WTC11 (cell line): ENCODE results near the gene GPRIN3. TPM values are rescaled to one million over a fixed set of nuclear protein-coding genes. Genes with fewer than 3 reads are reported as not detected.

Experiments
- ATAC-seq: fragments of 200-7000 bp; cut with Tn5 transposase; 2 replicates; pipeline ENCODE4 v1.10.0; 2021; ENCODE audit warnings: mild to moderate bottlenecking, moderate library complexity
- CTCF ChIA-PET: fragments of 300-600 bp; sonication (Branson Sonifier 250); formaldehyde crosslinking; loops from one replicate; lab custom pipeline; 2021; ENCODE audit warnings: antibody characterized with exemption; lab: Charles Lee
- POLR2A ChIA-PET: fragments of 350-600 bp; sonication (Branson Sonifier 250); formaldehyde crosslinking; loops from one replicate; lab custom pipeline; 2021; ENCODE audit warnings: antibody characterized with exemption; lab: Charles Lee
- DNase-seq: peaks from one replicate; pipeline ENCODE4 v3.0.0; 2021; ENCODE audit warnings: low spot score
- H3K27ac Mint-ChIP-seq: 2 replicates; pipeline ENCODE4 v1.8.0; 2021; ENCODE audit warnings: mixed read lengths
- H3K27me3 Mint-ChIP-seq: 2 replicates; pipeline ENCODE4 v1.8.0; 2021; ENCODE audit warnings: low read depth, mild to moderate bottlenecking, moderate library complexity, mixed read lengths
- H3K36me3 Mint-ChIP-seq: 2 replicates; pipeline ENCODE4 v1.8.0; 2021; ENCODE audit warnings: mixed read lengths
- H3K4me1 Mint-ChIP-seq: 2 replicates; pipeline ENCODE4 v1.8.0; 2022; ENCODE audit warnings: mixed read lengths
- H3K4me3 Mint-ChIP-seq: 2 replicates; pipeline ENCODE4 v1.8.0; 2021; ENCODE audit warnings: mild to moderate bottlenecking, moderate library complexity, mixed read lengths
- H3K9me3 Mint-ChIP-seq: 2 replicates; pipeline ENCODE4 v1.8.0; 2021; ENCODE audit warnings: mixed read lengths
- AR ChIP-seq: fragments of 250-450 bp; sonication (Bioruptor Pico); IDR thresholded peaks from 2 replicates; pipeline ENCODE4 v1.9.0; 2021; ENCODE audit warnings: mild to moderate bottlenecking
- ESRRA ChIP-seq: sonication (generic); formaldehyde crosslinking; IDR thresholded peaks from 2 replicates; pipeline ENCODE4 v1.8.1; 2022; ENCODE audit warnings: mild to moderate bottlenecking, missing genetic modification reagents, borderline replicate concordance
- FOXJ3 ChIP-seq: sonication (generic); formaldehyde crosslinking; IDR thresholded peaks from 2 replicates; pipeline ENCODE4 v1.9.0; 2021; ENCODE audit warnings: missing genetic modification reagents, mild to moderate bottlenecking, borderline replicate concordance
- FOXK1 ChIP-seq: sonication (generic); formaldehyde crosslinking; IDR thresholded peaks from 2 replicates; pipeline ENCODE4 v1.8.0; 2022; ENCODE audit warnings: mild to moderate bottlenecking, moderate library complexity, missing genetic modification reagents
- FOXP1 ChIP-seq: sonication (generic); formaldehyde crosslinking; IDR thresholded peaks from 2 replicates; pipeline ENCODE4 v1.8.0; 2022; ENCODE audit warnings: missing genetic modification reagents, mild to moderate bottlenecking, moderate library complexity, borderline replicate concordance
- HMGA2 ChIP-seq: fragments of 250-450 bp; sonication (Bioruptor Pico); IDR thresholded peaks from 2 replicates; pipeline ENCODE4 v1.4.0; 2021; ENCODE audit warnings: mild to moderate bottlenecking, moderate library complexity
- JUN ChIP-seq: sonication (generic); formaldehyde crosslinking; IDR thresholded peaks from 2 replicates; pipeline ENCODE4 v1.8.0; 2023; ENCODE audit warnings: mild to moderate bottlenecking, missing genetic modification reagents
- MYBL2 ChIP-seq: sonication (generic); formaldehyde crosslinking; IDR thresholded peaks from 2 replicates; pipeline ENCODE4 v1.8.1; 2023; ENCODE audit warnings: mild to moderate bottlenecking, moderate library complexity, missing genetic modification reagents
- NFATC4 ChIP-seq: fragments of 250-450 bp; sonication (Bioruptor Pico); IDR thresholded peaks from 2 replicates; pipeline ENCODE4 v1.9.0; 2021; ENCODE audit warnings: mild to moderate bottlenecking
- NR1H2 ChIP-seq: sonication (generic); formaldehyde crosslinking; IDR thresholded peaks from 2 replicates; pipeline ENCODE4 v1.9.0; 2021; ENCODE audit warnings: mild to moderate bottlenecking, moderate library complexity, missing genetic modification reagents
- OVOL2 ChIP-seq: fragments of 250-450 bp; sonication (Bioruptor Pico); IDR thresholded peaks from 2 replicates; pipeline ENCODE4 v1.9.0; 2021; ENCODE audit warnings: mild to moderate bottlenecking, borderline replicate concordance
- RORB ChIP-seq: fragments of 250-450 bp; sonication (Bioruptor Pico); IDR thresholded peaks from 2 replicates; pipeline ENCODE4 v1.9.0; 2021; ENCODE audit warnings: mild to moderate bottlenecking
- ZBTB21 ChIP-seq: sonication (generic); formaldehyde crosslinking; IDR thresholded peaks from 2 replicates; pipeline ENCODE4 v1.8.1; 2023; ENCODE audit warnings: mild to moderate bottlenecking, missing genetic modification reagents, borderline replicate concordance
- ZNF219 ChIP-seq: sonication (generic); formaldehyde crosslinking; IDR thresholded peaks from 2 replicates; pipeline ENCODE4 v1.8.0; 2023; ENCODE audit warnings: missing genetic modification reagents, mild to moderate bottlenecking, borderline replicate concordance
- ZNF232 ChIP-seq: sonication (generic); formaldehyde crosslinking; IDR thresholded peaks from 2 replicates; pipeline ENCODE4 v1.8.0; 2022; ENCODE audit warnings: mild to moderate bottlenecking, missing genetic modification reagents
- ZNF317 ChIP-seq: sonication (generic); formaldehyde crosslinking; IDR thresholded peaks from 2 replicates; pipeline ENCODE4 v1.8.1; 2023; ENCODE audit warnings: low read depth, mild to moderate bottlenecking, moderate library complexity, missing genetic modification reagents, borderline replicate concordance
- total RNA-seq: library from RNA; stranded (reverse); gene quantifications from 3 replicates; pipeline ENCODE4 v1.2.3, GENCODE V29; 2021
- TF ChIP-seq, protein P1 (sequence below): sonication (generic); formaldehyde crosslinking; IDR thresholded peaks from 2 replicates; pipeline ENCODE4 v1.8.0; 2023; ENCODE audit warnings: missing genetic modification reagents
- TF ChIP-seq, protein P2 (sequence below): sonication (generic); formaldehyde crosslinking; IDR thresholded peaks from 2 replicates; pipeline ENCODE4 v1.8.1; 2023; ENCODE audit warnings: mild to moderate bottlenecking, moderate library complexity, missing genetic modification reagents
- TF ChIP-seq, protein P3 (sequence below): sonication (generic); formaldehyde crosslinking; IDR thresholded peaks from 2 replicates; pipeline ENCODE4 v1.8.1; 2023; ENCODE audit warnings: mild to moderate bottlenecking, missing genetic modification reagents
- TF ChIP-seq, protein P4 (sequence below): fragments of 250-450 bp; sonication (Bioruptor Pico); IDR thresholded peaks from 2 replicates; pipeline ENCODE4 v1.9.0; 2021; ENCODE audit warnings: moderate library complexity, mild to moderate bottlenecking, inconsistent platforms, borderline replicate concordance
- TF ChIP-seq, protein P5 (sequence below): sonication (generic); formaldehyde crosslinking; IDR thresholded peaks from 2 replicates; pipeline ENCODE4 v1.8.0; 2022; ENCODE audit warnings: mild to moderate bottlenecking, missing genetic modification reagents

Gene GPRIN3
- total RNA-seq, 1 experiment from 2014 or later, result 2.0 TPM

DNA sequence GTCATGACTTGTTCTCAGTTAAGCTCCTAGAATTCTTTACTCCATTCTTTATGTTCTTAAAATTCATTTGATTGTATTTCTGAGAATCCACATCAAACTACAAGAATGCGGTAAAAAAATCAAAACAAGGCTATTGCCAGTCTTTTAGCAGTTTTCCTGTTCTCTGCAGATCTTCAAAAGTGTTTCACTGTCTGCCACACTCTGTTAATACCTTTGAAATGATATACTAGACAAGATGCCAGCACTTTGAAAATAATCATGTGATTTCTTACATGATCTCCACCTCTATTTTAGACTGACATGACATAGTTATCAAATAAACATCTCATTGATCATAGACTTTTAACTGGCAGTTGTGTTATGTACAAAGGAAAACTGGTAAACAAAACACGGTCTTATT, 30.1 kb upstream of the GPRIN3 start:
- no peak overlapping the region for H3K4me3 Mint-ChIP-seq
- TF ChIP-seq, protein P1, sequence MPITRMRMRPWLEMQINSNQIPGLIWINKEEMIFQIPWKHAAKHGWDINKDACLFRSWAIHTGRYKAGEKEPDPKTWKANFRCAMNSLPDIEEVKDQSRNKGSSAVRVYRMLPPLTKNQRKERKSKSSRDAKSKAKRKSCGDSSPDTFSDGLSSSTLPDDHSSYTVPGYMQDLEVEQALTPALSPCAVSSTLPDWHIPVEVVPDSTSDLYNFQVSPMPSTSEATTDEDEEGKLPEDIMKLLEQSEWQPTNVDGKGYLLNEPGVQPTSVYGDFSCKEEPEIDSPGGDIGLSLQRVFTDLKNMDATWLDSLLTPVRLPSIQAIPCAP (CRISPR knock-in tag), result no peak
- TF ChIP-seq, protein P2, sequence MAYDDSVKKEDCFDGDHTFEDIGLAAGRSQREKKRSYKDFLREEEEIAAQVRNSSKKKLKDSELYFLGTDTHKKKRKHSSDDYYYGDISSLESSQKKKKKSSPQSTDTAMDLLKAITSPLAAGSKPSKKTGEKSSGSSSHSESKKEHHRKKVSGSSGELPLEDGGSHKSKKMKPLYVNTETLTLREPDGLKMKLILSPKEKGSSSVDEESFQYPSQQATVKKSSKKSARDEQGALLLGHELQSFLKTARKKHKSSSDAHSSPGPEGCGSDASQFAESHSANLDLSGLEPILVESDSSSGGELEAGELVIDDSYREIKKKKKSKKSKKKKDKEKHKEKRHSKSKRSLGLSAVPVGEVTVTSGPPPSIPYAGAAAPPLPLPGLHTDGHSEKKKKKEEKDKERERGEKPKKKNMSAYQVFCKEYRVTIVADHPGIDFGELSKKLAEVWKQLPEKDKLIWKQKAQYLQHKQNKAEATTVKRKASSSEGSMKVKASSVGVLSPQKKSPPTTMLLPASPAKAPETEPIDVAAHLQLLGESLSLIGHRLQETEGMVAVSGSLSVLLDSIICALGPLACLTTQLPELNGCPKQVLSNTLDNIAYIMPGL (CRISPR knock-in tag), result no peak
- TF ChIP-seq, protein P3, sequence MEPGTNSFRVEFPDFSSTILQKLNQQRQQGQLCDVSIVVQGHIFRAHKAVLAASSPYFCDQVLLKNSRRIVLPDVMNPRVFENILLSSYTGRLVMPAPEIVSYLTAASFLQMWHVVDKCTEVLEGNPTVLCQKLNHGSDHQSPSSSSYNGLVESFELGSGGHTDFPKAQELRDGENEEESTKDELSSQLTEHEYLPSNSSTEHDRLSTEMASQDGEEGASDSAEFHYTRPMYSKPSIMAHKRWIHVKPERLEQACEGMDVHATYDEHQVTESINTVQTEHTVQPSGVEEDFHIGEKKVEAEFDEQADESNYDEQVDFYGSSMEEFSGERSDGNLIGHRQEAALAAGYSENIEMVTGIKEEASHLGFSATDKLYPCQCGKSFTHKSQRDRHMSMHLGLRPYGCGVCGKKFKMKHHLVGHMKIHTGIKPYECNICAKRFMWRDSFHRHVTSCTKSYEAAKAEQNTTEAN (CRISPR knock-in tag), result no peak
- TF ChIP-seq JUN (CRISPR knock-in tag) (no peak), RORB (no peak), FOXK1 (CRISPR knock-in tag) (no peak), MYBL2 (CRISPR knock-in tag) (no peak)
- TF ChIP-seq, protein P4, sequence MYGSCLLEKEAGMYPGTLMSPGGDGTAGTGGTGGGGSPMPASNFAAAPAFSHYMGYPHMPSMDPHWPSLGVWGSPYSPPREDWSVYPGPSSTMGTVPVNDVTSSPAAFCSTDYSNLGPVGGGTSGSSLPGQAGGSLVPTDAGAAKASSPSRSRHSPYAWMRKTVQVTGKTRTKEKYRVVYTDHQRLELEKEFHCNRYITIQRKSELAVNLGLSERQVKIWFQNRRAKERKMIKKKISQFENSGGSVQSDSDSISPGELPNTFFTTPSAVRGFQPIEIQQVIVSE (CRISPR knock-in tag), result no peak
- DNase-seq (no peak), ATAC-seq (no peak)
- H3K36me3 Mint-ChIP-seq, result no peaks in the 10 kb centered on the region
- H3K27ac Mint-ChIP-seq, result no peak overlapping the region
- no peaks in the 10 kb centered on the region for H3K9me3 Mint-ChIP-seq
- no peaks in the 10 kb centered on the region for H3K4me1 Mint-ChIP-seq
- CTCF ChIA-PET, result no interaction called here
- H3K27me3 Mint-ChIP-seq, result no peaks in the 10 kb centered on the region; the same call in 1 of the 2 replicates
- POLR2A ChIA-PET, result no interaction called here

GRCh38 chr4:89336818-89337420, 29.3 kb upstream of the GPRIN3 start:
- Mint-ChIP-seq H3K4me1 (no peaks in the 10 kb centered on the region), H3K9me3 (no peaks in the 10 kb centered on the region), H3K27me3 (no peaks in the 10 kb centered on the region; the same call in 1 of the 2 replicates), H3K4me3 (no peak overlapping the region), H3K27ac (no peak overlapping the region), H3K36me3 (no peaks in the 10 kb centered on the region)
- POLR2A ChIA-PET, result no interaction called here
- TF ChIP-seq, protein P5, sequence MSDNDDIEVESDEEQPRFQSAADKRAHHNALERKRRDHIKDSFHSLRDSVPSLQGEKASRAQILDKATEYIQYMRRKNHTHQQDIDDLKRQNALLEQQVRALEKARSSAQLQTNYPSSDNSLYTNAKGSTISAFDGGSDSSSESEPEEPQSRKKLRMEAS (CRISPR knock-in tag), result no peak
- no peak for TF ChIP-seq ZBTB21 (CRISPR knock-in tag)
- TF ChIP-seq AR (CRISPR knock-in tag), result no peak
- no peak for TF ChIP-seq ESRRA (CRISPR knock-in tag)
- no peak for TF ChIP-seq NFATC4 (CRISPR knock-in tag)
- no peak for TF ChIP-seq OVOL2 (CRISPR knock-in tag)
- no peak for DNase-seq
- ATAC-seq, result no peak
- CTCF ChIA-PET, result no interaction called here

- ATAC-seq, result no peak
- no peaks in the 10 kb centered on the region for H3K36me3 Mint-ChIP-seq
- POLR2A ChIA-PET, result no interaction called here
Observed at GRCh38 chr4:89334830-89335229, 27.2 kb upstream of the GPRIN3 start.

More at GRCh38 chr4:89334830-89335229, 27.2 kb upstream of the GPRIN3 start:
- Mint-ChIP-seq H3K27ac (no peak overlapping the region), H3K27me3 (no peaks in the 10 kb centered on the region; the same call in 1 of the 2 replicates), H3K4me1 (peaks cover 8% of the 10 kb centered on the region), H3K9me3 (no peaks in the 10 kb centered on the region), H3K4me3 (no peak overlapping the region)
- DNase-seq, result no peak
- TF ChIP-seq ZNF317 (CRISPR knock-in tag) (no peak), FOXP1 (no peak), ZNF219 (CRISPR knock-in tag) (no peak), HMGA2 (CRISPR knock-in tag) (no peak), NR1H2 (no peak), FOXJ3 (CRISPR knock-in tag) (no peak), ZNF232 (CRISPR knock-in tag) (no peak)
- CTCF ChIA-PET, result no interaction called here
